Glutamatergic neuron (in vitro differentiated cells): ENCODE data around the gene ZKSCAN3. TPM values are rescaled to one million over a fixed set of nuclear protein-coding genes. Genes with fewer than 3 reads are reported as not detected.
"Not testable (repeated sequence)": the region's sequence is repeated elsewhere in the genome, so short reads cannot be mapped to it uniquely, and the experiment has no call there.

Experiments
- DNase-seq: peaks from one replicate; pipeline ENCODE4 v3.0.0; 2022
- H3K27ac Mint-ChIP-seq: one replicate; pipeline ENCODE4 v1.8.0; 2020; ENCODE audit warnings: mild to moderate bottlenecking, mixed read lengths, inconsistent platforms; ENCODE audit not compliant: unreplicated experiment
- H3K27me3 Mint-ChIP-seq: one replicate; pipeline ENCODE4 v1.8.0; 2020; ENCODE audit warnings: mild to moderate bottlenecking, moderate library complexity, mixed read lengths, inconsistent platforms; ENCODE audit not compliant: unreplicated experiment
- H3K36me3 Mint-ChIP-seq: one replicate; pipeline ENCODE4 v1.8.0; 2020; ENCODE audit warnings: mild to moderate bottlenecking, mixed read lengths, inconsistent platforms; ENCODE audit not compliant: unreplicated experiment
- H3K4me1 Mint-ChIP-seq: one replicate; pipeline ENCODE4 v1.8.0; 2020; ENCODE audit warnings: mild to moderate bottlenecking, low read depth, mixed read lengths, inconsistent platforms; ENCODE audit not compliant: unreplicated experiment
- H3K4me3 Mint-ChIP-seq: one replicate; pipeline ENCODE4 v1.8.0; 2020; ENCODE audit warnings: mild to moderate bottlenecking, mixed read lengths, inconsistent platforms; ENCODE audit not compliant: unreplicated experiment
- H3K9me3 Mint-ChIP-seq: one replicate; pipeline ENCODE4 v1.8.0; 2020; ENCODE audit warnings: mild to moderate bottlenecking, moderate library complexity, mixed read lengths, inconsistent platforms; ENCODE audit not compliant: unreplicated experiment
- CTCF ChIP-seq: fragments of 200-600 bp; sonication (generic); IDR thresholded peaks from one replicate; pipeline ENCODE4 v1.5.0; 2021; ENCODE audit not compliant: partially characterized antibody, unreplicated experiment
- total RNA-seq: library from RNA; stranded (reverse); fragmentation: NEBNext Ultra II Directional; extraction: Animal tissue kit (Norgen Biotek cat#: 25700); gene quantifications from one replicate; pipeline ENCODE4 v1.2.1, GENCODE V29; 2021; ENCODE audit not compliant: unreplicated experiment

Gene ZKSCAN3
- total RNA-seq, 1 donor from 2014 or later, result 16.0 TPM

- TF ChIP-seq CTCF, result no peak
- Mint-ChIP-seq H3K4me3 (no peak overlapping the region), H3K27me3 (no peaks in the 10 kb centered on the region), H3K36me3 (no peaks in the 10 kb centered on the region), H3K9me3 (no peaks in the 10 kb centered on the region), H3K4me1 (no peaks in the 10 kb centered on the region), H3K27ac (no peak overlapping the region)
- no peak for DNase-seq
Measured at GRCh38 chr6:28315628-28316027, 34.1 kb upstream of the ZKSCAN3 start.

- not testable (repeated sequence) for H3K36me3 Mint-ChIP-seq, H3K27me3 Mint-ChIP-seq, H3K9me3 Mint-ChIP-seq, H3K4me1 Mint-ChIP-seq, DNase-seq, H3K27ac Mint-ChIP-seq, H3K4me3 Mint-ChIP-seq
Measured at GRCh38 chr6:28317866-28318265, 31.9 kb upstream of the ZKSCAN3 start.

- TF ChIP-seq CTCF, result no peak
- H3K36me3 Mint-ChIP-seq, result peaks cover 31% of the 10 kb centered on the region
- H3K9me3 Mint-ChIP-seq, result peaks cover 8% of the 10 kb centered on the region
- no peak overlapping the region for H3K27ac Mint-ChIP-seq
- H3K4me1 Mint-ChIP-seq, result no peaks in the 10 kb centered on the region
- no peak for DNase-seq
- peak overlapping the region; percentile 8 for H3K4me3 Mint-ChIP-seq
- peaks cover 3% of the 10 kb centered on the region for H3K27me3 Mint-ChIP-seq
Measured at GRCh38 chr6:28322661-28323060, 27.1 kb upstream of the ZKSCAN3 start.

GRCh38 chr6:28323813-28324424 lies 25.8 kb upstream of the ZKSCAN3 start:
- no peak for DNase-seq
- TF ChIP-seq CTCF, result no peak
- peaks cover 36% of the 10 kb centered on the region for H3K36me3 Mint-ChIP-seq
- peaks cover 3% of the 10 kb centered on the region for H3K27me3 Mint-ChIP-seq
- H3K4me1 Mint-ChIP-seq, result no peaks in the 10 kb centered on the region
- H3K4me3 Mint-ChIP-seq, result no peak overlapping the region
- H3K9me3 Mint-ChIP-seq, result peaks cover 8% of the 10 kb centered on the region
- no peak overlapping the region for H3K27ac Mint-ChIP-seq

- Mint-ChIP-seq H3K9me3 (peaks cover 8% of the 10 kb centered on the region), H3K27ac (no peak overlapping the region), H3K36me3 (peaks cover 41% of the 10 kb centered on the region), H3K27me3 (peaks cover 3% of the 10 kb centered on the region), H3K4me3 (no peak overlapping the region), H3K4me1 (no peaks in the 10 kb centered on the region)
- no peak for TF ChIP-seq CTCF
- DNase-seq, result no peak
Measured at GRCh38 chr6:28326371-28326948, 23.3 kb upstream of the ZKSCAN3 start.
